CD4-positive, alpha-beta T cell treated with Interleukin-6 for 4 hours (primary cell): ENCODE results near the gene GORASP1.

Experiments
- DNase-seq: peaks from one replicate; pipeline ENCODE4 v3.0.0-alpha.2; 2020; ENCODE audit warnings: mixed read lengths

GORASP1 gene

DNA sequence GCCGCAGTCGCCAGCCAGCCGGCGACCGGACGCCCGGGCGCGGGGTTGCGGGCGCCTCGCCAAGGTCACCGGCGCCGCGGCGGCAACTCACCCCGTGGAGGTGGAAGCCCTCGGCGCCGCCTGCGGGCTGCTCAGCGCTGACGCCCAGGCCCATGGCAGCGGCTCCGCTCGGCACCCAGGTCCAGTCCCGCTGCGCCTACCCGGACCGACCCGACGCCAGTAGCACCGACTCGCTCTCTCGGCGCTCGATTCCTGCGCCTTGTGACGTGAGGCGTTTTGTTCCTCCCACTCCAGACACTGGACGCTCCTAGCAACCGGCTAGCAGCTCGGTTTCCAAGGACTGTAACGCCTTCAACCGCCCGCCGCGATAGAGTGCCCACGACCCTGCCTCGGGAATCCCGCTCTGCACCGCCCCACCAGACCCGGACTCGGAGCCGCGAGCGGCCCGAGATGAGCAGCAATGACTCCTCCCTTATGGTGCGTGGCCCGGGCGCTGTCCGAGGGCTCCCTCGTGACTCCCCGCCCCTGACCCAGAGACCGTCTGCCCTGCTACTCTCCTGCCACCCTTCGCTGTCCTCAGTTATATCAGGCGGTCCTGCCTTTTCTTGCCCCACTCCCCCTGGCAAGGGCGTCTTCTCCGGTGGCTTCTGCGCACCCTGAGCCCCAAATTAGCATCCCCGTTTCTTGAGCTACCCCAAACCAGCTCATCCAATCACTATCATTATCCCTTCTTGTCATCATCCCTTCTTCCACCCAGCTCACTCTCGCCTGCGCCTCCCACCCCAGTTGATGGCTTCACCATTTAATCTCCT is at the start of gene GORASP1, which contains the start of gene TTC21A:
Gene GORASP1, minus strand, starts transcription at position 240 of the 812 bp plus-strand sequence. Its CDS starts 86 bp downstream, at position 154.
Gene TTC21A, plus strand, starts transcription at position 293 of the 812 bp plus-strand sequence. Its CDS starts 158 bp downstream, at position 451.
- peak; percentile 67 for DNase-seq

DNA sequence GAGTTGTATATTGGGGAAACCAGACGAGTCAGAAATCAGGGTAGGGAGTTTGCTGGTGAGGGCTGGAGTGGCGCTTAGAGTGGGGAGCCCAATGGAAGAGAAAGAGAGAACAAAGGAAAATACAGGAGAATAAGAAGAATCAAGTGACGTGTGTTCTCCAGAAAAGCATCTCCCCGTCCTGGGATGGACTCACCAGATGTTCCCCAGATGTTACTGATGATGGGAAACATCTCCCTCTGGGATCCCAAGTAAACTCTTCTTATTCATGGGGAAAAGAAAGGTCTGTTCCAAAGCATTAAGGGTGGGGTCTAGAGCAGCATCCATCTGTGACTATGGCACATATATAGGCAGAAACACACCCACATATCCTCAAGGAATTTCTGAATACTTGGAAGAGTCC is 49.0 kb upstream of the GORASP1 start:
- DNase-seq, result no peak

- DNase-seq, result no peak
Measured at GRCh38 chr3:39154280-39155021, 47.0 kb upstream of the GORASP1 start.

DNA sequence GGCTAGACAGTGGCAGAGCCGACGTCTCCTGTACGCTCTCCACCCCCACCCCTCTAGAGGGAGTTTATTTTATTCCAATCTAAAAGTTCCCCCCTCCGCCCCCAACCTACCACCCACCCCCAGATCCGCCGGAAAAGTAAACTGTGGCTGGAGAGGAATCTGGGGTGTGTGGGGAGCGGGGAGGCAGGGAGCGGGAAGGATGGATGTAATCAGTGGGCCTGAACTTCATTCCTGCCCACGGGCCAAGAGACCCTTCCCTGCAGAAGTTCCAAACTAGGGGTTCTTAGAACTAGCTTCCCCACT is 46.5 kb upstream of the GORASP1 start:
- no peak for DNase-seq

DNA sequence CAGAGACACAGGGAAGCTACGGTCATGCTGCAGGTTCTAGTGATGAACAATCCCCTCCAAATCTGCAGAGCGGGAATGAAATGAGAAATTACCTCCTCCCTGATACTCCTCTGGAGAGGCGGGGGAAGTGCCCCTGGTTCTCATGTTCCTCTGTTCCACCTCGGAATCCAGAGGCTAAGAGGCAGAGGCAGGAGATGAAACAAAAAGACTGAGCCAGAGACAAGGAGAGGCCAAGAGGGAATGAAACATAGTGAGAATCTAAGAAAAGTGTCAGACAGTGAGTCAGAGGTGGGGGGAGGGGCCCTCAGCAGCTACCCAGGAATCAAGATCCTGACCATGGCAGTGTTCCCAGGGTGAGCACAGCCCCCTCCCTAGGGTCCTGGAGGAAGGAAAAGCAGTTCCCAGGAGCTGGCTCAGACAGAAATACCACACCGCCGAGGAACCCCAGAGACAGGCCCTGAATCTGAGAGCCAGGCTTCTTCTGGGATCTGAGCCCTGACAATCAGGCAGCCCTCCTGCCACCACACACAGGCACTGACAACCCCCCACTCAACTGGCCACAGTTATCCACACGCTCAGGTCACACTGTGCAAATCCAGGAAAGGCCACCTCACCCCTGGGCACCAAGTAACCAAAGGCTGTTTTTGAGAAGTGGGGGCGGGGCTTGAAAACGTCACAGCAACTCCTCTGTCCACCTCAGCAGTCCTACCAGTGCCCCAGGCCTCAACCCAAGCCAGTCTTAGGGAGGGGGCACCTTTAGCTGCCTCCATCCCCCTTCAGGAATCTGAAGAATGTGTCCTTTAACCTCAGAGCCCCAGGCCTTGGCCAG is 43.6 kb upstream of the GORASP1 start:
- peak; percentile 78 for DNase-seq

DNA sequence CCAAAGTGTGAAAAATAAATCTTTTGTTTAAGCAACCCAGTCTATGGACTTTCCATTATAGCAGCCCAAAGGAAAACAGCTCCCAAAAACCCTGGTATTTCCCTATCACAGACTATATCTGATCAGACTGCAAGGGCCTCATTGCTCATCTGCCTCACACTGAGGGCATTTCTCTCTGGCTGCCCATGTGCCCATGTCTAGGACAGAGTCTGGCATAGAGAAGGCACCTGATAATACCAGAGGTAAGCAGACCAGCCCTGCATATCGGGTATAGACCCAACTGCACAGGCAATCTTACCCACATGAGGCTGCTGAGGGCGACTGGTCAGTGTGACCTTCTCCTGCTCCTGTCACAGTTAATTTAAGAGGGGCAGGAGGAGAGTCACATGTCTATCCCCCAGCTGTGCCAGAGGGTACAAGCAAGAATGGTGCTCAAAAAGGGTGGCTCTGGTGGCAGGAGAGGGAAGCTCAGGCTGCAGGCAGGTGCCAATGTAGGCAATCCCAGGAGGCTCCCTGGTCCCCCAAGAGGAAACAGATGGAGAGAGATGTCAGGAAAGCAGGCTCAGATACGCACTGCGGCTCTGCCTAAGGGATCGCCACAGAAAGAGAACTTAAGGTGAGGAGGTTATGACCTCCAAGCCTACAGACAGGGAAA is 42.8 kb upstream of the GORASP1 start:
- DNase-seq, result no peak

- DNase-seq, result no peak
Measured at GRCh38 chr3:39149498-39150147, 42.2 kb upstream of the GORASP1 start.

GRCh38 chr3:39149059-39149455 is 41.6 kb upstream of the GORASP1 start:
- no peak for DNase-seq

DNA sequence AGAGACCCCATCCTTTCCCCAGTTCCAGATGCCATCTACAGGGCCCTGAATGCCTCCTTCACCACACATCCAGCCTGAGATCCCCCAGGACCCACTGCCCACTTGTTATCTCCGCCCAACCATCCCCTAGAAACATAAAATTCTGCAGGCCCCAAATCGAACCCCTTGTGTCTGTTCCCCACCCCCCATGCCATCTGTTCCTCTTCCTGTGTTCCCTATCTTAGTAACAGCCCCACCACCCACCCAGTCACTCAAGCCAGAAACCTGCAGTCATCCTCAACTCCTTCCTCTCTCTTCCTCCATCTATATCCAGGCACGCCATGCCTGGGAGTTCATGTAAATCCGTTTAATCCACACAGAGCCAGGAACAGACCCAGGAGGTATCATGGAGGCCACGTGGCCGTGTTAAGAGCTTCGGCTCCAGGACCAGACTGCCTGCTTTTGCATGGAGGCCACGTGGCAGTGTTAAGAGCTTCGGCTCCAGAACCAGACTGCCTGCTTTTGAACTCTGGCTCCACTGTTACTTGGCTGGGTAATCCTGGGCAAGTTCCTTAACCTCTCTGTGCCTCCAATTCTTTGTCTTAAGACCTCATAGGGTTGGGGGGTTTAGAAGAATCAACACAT is 41.1 kb upstream of the GORASP1 start:
- no peak for DNase-seq

DNA sequence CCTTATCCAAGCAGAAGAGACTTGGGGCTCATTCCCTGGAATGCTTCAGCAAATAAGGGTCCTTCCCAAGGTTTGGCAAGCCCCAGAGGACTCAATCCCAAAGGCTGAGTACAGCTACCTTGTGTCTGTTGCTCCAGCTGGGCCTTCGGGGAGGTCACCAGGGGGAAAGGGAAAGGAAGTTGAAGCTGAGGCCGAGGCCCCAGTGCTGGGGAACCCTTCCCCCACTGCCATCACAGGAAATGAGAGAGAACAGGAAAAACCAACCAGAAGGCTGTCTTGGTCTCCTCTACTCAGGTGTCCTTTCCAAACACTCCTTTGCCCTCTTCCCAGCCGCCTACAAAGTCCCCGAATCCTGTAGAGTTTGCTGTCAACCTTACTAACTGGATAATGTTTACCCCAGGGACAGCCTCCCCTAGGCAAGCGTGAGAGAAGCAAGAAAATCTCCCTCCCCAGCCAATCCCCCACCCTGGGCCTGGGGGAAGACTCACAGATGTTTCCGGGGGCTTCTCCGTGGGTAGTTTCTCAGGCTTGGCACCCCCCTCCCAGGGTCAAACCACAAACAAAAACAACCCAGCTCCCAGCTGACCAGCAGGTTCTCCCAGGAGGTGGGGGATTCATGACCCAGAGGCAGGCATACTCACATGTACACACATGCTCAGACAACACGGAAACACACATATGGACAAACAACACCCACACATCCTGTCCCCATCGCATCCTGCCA is 40.4 kb upstream of the GORASP1 start:
- DNase-seq, result peak; percentile 63

- peak; percentile 90 for DNase-seq
Measured at GRCh38 chr3:39146611-39147591, 39.5 kb upstream of the GORASP1 start.

GRCh38 chr3:39146083-39146501 is 38.7 kb upstream of the GORASP1 start:
- no peak for DNase-seq

DNA sequence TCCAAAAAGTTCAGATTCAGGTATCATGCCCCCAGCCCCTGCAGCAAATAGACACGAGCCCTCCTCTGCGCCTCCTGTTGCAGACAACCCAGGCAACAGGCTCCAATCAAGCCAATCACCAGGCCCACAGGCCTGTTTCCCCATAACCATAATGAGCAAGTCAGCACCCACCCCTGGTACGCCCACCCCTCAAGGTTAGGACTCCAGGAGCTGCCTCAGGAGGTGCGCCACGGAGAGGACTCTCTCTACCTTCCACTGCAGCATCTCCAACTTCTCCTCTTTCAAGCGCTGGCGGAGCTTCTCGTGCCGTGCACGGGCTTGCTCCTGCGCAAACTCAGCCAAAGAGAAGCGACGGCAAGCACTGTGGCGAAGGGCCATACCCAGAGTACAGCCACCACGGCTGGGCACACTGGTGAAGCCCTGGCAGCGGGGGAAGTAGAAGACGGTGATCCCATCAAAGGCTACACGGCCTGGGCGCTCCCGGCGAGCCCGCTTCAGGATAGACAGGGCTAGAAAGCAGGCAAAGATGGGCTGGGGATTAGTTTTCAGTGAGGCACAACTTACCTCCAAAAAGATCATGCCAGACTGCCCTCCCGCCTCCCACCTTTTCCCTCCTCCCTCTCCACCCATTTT is 37.4 kb upstream of the GORASP1 start:
- no peak for DNase-seq

GRCh38 chr3:39144095-39144747 is 36.8 kb upstream of the GORASP1 start:
- no peak for DNase-seq

GRCh38 chr3:39143051-39143885 is 35.8 kb upstream of the GORASP1 start:
- DNase-seq, result no peak

DNA sequence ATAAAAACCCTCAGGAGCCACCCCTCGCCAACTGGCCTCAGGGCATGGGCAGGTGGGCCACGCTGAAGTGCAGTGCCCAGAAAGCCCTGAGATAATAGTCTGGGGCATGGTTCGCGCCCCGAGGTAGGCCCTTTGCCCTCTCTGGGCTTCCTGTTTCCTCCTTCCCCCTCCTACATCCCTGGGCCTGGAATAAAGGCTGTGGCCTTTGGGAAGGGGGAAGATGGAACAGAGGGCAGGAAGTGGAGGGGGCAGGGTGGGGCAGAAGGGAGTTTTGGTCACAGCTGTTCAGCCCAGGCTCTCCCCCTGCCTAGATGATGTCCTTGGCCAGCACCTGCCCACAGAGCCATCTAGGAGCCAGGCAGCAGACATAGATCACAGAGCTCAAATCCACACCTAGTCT is 34.6 kb upstream of the GORASP1 start:
- DNase-seq, result no peak

DNA sequence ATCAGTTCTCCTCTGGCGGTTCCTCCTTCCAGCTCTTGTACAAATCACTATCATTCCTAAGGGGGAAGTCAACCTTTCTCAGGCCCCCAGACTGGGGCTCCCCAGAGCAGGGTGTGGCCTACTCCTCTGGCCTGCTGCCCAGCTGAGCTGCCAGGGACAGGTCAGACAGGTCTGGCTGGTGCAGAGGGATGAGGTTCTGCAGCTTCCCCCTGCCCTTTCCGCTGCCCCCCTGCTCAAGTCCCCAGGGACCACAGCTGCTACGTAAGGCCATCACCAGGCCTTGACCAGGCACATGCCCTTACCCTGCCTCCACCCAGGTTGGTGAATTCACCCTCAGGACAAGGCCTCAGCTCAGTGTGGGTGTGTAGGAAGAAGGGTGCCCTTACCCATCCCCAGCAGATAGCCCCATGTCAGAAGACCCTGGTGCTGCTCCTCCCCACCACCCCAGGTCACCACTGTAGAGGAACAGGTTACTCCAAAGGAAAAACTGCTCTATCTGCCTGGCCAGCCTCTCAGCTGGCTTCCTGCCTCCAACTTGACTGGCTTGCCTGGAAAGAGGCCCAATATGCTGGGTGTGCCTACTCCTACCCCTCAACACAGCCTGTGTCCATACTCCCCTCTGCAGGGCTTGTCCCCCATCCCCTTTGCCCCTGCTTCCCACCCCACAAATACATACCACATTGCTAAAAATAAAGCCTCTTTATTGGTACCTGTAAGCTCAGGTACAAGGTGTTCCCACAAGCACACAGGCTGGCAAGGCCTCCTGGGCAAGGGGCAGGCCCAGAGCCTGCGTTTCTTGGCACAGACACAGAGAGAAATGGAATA is 34.0 kb upstream of the GORASP1 start:
- no peak for DNase-seq
